HG02870 (cell line): ENCODE results near the gene ANXA3.
"Not testable (repeated sequence)": the region's sequence is repeated elsewhere in the genome, so short reads cannot be mapped to it uniquely, and the experiment has no call there.

Experiments used
- ATAC-seq: cut with Tn5 transposase; IDR thresholded peaks from one replicate; pipeline ENCODE4 v1.9.1; 2021; ENCODE audit warnings: mild to moderate bottlenecking, moderate library complexity; ENCODE audit not compliant: unreplicated experiment

The ANXA3 gene

DNA sequence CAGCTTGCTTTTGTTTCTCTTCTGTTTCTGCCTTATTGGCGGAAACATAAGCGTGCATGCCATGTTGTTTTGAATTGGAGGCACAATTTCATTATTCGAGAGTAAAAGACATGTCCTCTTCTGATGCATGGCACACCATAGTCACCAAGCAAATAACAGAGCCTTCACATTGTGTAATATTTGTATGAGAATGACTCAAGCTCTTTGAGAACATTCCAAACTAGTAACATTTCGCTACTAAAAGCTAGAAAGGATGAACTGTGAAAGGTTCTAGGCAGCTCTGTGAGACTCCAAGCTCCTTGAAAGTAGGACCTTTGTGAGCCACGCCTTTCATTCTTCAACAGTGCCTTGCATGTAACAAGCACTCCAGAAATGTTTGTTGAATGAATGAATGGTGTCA lies 9.2 kb upstream of the ANXA3 start:
- no peak for ATAC-seq

DNA sequence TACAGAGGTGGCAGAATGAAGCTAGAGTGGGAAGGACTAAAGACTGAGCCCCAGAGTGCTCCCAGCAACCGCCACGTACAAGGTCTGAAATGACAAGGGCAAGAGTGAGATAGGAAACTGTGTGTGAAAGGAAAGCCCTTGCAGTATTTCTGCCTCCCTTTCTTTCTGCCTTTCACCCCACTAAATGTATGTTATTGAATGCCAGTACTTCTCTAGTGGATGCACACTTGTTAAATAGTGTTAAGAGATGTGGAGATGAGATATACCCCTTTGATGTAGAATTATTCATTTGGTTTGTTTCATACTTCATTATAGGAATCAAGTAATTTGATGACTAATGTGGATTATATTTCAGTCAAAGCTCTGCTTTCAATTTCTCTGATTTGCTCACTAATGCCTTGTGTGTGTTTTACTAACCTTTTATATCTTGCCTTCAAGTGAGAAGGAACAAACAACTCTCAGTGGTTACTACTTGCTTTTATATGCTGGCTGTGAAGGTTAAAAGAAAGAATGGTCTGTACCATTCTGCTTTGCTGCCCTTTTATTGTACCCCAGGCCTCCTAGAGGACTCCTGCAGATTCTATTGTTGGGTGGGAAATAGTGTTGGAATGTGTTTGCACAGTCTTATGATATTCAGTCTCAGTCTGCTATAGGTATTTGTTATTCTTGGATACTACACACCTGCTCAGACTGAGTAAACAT lies 8.0 kb upstream of the ANXA3 start:
- ATAC-seq, result no peak

DNA sequence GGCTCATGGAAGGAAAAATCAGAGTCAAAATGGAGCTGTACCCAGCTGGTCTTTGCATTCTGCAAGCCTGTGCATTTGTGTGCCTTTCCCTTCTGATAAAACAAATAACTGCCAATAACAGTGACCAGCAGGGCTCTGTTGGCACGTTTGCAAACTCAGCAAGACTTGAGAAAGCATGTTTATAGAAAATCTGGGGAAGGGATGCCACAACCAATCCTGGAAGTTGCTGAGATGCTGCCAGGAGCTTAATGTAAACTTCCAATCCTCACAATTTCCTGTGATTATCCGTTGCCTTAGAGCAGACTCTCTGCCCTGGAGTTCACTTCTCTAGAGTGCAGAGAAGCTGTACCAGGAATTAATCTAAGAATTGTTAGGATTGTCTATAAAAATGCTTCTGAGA lies 6.9 kb upstream of the ANXA3 start:
- no peak for ATAC-seq

DNA sequence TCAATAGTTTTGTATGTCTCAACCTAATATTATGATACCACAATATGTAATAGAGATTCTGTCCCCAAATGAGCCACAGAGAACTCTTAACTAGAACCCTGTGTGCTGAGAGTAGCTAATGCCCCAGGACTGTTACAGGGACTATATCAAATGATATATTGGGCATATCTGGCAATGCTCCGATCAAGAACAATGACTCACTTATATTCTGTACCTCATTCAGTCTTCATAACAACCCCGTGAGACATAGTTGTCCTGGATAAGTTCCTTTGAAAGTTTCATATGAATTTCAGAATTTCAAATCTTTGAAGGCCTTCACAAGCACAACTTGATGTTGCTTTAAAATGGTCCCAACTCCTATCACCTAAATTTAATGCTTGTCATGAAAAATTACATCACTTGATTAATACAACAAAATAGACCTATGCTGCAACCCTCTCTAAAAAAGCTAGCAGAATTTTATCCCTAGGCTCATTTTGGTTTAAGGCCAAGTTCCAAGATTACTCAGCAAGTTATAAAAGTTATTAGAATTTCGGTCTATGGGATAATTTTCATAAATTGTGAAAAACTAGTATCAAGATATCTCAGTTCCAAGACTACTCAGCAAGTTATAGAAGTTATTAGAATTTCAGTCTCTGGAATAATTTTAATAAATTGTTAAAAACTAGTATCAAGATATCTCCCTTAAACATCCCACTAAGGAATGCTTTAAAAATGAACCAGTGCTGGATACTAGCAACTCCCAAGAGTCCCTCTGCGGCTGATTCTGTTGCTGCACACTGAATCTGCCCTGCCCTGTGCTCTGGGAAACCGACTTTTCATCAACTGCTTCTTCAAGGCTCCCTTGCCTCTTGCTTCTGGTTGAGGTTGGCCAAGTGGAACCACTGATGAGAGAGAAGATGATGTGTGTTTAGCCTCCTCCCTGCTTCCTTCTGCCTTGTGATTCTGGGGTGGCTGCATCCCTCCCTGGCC lies 6.0 kb upstream of the ANXA3 start:
- no peak for ATAC-seq

DNA sequence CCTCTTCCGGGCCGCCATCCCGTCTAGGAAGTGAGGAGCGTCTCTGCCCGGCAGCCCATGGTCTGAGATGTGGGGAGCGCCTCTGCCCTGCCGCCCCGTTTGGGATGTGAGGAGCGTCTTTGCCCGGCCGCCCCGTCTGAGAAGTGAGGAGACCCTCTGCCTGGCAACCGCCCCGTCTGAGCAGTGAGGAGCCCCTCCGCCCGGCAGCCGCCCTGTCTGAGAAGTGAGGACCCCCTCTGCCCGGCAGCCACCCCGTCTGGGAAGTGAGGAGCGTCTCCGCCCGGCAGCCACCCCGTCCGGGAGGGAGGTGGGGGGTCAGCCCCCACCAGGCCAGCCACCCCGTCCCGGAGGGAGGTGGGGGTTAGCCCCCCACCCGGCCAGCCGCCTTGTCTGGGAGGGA lies 3.7 kb upstream of the ANXA3 start:
- ATAC-seq, result not testable (repeated sequence)

DNA sequence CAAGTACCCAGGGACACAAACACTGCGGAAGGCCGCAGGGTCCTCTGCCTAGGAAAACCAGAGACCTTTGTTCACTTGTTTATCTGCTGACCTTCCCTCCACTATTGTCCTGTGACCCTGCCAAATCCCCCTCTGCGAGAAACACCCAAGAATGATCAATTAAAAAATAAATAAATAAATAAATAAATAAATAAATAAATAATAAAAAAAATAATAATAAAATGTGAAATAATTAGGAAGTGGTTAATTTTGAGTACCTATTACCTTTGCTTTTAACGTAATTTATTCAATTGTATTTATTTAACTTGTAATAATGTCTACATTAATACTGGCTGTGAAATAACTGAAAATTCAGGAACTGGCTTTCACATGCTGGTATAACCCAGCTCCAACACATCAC lies 2.7 kb upstream of the ANXA3 start:
- not testable (repeated sequence) for ATAC-seq

DNA sequence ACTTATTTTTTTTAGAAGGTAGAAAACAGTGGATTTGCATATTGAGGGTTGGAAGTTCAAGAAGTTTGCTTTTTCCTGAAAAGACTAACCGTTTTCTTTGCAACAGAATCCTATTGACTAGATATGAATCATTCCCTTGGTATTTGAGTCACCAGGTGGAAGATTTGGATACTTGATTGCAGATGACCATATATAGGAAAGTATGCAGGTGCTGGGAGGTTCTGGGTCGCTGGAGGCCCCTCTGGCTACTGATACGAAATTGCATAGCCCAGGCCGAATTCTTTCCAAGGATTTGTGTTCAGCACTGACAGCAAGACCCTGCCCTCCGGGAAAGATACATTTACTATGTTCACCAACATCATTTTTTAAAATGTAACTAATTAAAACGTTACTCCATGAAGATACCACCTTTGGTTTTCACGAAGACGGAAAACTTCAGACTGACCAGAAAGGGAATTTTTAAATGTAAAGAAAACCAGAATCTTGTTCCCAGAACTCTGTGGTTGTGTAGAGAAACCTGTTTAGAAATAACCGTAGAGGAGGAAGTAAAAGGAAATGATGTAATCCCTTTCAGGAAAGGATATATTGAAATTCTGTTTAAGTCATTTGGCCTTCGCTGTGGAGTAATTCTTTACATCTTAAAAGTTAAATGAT lies 946 bp downstream of the ANXA3 start:
- ATAC-seq, result no peak

DNA sequence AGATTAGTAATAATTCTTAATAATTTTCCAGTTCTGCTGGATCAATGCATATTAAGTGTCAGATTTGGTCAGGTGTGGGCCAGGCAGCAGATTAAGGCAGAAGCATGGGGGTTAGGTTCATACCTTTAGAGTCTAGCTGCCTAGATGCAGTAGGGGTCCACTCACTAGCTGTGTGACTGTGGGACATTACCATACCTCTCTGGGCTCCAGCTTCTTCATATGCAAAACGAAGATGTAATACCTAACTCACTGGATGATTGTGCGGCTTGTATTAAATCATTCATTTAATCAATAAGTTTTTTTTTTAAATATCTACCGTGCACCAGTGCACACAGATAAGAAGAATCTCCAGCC lies 1.4 kb downstream of the ANXA3 start:
- no peak for ATAC-seq

DNA sequence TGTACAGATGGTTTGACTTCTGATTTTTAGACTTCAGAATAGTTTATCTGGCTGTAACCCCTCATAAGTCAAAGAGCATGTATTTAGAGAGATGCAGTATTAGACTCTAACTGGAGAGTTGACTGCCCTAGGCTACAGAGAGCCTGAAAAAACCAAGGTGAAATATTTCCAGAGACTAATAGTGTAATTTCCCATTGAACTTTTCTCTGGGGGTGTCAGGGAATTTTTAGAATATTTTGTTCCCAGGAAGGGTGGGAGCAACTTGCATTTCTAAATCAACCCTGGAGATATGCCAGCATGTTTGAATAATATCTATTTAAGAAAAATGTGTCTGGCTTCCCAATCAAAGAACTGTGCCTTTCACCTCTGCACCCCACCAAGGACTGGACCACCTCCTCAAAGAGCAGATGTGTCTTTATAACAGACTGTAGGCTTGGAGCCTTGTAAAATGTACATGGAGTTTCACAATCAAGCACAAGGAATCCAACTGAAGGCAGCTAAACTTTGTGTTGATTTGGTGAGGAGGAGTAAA lies 2.0 kb downstream of the ANXA3 start:
- ATAC-seq, result no peak

DNA sequence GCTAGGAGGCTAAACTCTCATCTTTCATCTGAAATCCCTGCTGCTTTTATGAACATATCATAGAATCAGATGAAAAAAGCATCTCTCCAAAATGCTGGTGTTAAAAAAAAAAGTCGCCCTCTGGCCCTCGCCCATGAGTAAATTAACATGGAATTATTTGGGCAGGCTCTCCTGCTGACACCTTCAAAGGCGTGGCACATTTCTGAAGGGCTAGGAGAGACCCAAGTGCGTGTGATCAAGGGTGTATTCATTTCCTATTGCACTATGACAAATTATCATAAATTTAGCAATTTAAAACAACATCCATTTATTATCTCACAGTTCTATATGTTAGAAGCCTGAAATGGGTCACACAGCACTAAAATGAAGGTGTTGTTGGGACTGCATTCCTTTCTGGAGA lies 5.1 kb downstream of the ANXA3 start:
- no peak for ATAC-seq

DNA sequence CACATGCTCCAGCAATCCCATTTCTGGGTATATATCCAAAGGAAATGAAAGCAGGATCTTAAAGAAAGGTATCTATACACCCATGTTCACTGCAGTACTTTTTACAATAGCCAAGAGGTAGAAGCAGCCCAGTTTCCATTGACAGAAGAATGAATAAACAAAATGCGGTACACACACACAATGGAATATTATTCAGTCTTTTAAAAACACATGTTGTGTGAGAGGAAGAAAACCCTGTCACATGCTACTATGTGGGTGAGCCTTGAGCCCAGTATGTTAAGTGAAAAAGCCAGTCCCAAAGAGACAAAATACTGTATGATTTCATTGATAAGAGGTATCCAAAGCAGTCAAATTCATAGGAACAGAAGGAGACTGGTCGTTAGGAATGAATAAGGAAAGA lies 6.3 kb downstream of the ANXA3 start:
- no peak for ATAC-seq

DNA sequence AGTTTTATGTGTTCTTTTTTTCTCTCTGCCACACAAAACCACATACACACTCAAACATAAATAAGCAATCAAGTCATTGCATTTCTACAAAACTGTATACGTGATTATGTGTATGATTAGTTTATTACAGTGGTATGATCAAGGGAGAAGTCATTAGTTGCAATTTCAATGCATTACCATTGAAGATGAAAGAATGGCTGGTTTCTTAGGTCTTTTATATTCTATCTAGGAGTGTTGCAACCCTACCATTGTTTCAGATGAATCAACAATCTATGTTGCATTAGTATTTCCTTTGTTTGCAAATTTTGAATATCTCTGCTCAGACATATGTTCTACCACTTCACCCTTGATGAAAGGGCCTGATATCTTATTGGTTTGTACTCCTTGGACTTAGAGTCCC lies 6.8 kb downstream of the ANXA3 start:
- ATAC-seq, result no peak

DNA sequence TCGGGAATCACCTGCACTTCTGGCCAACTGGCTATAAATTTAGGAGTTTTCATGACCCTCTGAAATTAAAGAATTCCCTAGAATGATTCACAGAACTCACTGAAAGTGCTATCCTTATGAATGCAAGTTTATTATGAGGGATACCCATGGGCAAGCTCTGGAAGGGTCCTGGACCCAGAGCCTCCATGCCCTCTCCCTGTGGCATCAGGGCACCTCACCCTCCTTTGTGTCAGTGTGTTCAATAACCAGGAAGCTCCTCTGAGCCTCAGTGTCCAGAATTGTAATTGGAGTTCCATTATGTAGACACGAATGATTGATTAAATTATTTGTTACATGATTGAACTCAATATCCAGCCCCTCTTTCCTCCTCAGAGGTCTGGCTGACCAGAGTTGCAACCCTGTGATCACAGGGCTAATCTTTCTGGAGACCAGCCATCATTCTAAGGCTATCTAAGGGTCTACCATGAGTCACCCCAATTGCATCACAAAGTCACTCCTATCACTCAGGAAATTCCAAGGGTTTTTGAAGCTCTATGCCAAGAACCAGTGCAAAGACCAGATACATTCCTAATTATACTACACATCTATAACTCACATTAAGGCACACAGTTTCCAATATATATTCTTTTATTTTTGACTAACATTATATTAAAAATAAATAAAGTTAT lies 8.9 kb downstream of the ANXA3 start:
- ATAC-seq, result no peak

DNA sequence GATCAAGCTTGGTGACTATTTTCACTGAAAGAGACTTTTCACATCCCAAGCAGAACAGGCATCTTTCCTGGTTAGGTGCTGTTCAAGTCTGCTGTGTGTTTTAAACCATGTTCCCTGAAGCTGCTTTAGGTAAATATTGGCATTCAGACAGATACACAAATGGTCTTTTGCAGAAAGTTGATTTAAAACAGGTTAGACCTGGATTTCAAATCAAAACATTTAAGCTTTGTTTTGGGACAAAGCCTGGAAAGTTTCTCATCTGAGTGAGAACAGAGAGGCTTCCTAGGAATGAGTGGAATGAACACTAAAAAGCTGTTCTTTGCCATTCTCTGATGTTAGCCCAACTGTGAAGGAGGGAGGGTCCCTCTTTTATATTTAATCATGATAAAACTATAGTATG lies 10.1 kb downstream of the ANXA3 start:
- no peak for ATAC-seq

DNA sequence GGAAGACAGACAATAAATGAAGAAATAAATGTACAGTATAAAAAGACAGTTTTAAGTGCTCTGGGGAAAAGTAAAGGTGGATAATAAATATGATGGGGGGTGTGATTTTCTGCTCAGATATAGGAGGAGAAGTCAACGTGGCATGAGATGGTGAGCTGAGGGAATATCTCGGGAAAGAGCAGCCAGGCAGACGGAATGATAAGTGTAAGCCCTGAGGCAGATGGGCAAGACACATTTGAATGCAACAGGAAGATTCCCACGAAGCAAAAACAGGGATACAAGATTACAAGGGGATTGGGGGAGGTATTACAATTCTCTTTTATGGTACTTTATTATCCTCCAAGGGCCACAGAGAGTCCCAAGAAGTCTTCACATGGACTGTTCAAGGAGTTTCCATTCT lies 11.1 kb downstream of the ANXA3 start:
- ATAC-seq, result no peak

DNA sequence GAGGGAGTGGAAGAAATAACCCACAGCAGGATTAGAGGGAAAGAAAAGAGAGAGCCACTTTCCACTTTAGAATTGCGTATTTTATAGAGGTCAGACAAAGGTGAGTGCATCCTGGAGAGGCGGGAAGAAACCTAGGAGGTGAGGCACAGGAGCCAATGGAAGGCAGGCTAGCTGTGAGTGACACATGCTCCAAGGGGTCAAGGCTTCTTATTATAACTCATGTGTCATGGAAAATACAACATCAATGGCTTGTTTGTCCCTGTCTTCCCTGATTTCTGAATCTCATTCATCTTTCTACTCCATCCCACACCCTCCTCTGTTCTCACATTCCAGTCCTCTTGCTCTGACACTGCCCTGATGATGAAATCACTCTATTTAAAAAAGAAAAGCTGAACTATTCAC lies 14.4 kb downstream of the ANXA3 start:
- ATAC-seq, result no peak

DNA sequence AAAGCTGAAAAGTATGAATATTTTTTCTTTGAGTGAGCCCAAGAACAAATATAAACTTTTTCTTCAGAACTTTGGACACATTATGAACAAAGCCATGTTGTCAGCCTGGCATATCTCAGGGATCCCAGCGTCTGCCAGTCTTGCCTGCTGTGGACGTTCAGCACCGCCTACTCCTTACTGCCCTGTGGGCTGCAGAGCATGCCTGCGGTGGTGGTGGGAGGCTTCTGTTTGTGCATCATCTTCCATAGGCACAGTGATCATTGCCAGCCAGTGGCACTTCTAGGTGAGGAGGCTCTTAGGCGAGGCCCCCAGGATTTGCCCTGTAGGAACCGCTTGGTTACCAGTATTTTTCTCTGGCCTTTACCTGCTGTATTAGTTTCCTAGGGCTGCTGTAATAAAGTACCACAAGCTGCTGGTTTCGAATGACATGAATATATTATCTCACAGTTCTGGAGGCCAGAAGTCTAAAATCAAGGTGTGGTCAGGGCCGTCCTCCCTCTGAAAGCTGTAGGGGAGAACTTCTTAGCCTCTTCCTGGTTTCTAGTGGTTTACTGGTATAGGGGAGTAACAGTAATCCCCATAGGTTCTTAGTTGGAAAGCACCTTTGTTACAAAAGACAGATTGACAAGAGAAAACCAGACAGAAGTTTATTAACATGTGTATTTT lies 15.4 kb downstream of the ANXA3 start:
- peak; percentile 92 for ATAC-seq

DNA sequence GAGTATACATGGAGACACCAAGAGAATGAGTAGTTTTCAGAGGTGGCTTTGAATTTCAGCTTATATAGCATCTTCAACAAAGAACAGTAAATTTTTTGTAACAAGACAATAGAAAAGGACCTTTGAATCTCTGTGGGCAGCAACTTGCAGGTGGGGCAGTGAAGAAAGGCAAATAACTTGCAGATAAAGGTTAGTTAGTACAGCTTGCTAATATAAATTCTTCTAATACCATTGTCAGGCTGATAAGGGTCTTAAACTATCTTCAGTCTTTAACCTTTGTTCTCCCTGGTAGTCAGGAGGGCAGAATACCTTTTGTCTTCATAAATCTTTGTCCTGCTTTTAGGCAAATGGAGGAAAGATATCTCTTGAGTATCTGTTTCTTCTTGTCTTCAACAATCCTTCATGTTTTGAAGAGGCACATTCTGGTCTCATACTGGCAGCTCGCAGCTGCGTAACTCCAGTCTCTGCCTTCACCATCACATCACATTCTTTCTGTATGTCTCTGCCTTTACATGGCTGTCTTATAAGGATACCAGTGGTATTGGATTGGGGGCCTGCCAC lies 16.0 kb downstream of the ANXA3 start:
- no peak for ATAC-seq

DNA sequence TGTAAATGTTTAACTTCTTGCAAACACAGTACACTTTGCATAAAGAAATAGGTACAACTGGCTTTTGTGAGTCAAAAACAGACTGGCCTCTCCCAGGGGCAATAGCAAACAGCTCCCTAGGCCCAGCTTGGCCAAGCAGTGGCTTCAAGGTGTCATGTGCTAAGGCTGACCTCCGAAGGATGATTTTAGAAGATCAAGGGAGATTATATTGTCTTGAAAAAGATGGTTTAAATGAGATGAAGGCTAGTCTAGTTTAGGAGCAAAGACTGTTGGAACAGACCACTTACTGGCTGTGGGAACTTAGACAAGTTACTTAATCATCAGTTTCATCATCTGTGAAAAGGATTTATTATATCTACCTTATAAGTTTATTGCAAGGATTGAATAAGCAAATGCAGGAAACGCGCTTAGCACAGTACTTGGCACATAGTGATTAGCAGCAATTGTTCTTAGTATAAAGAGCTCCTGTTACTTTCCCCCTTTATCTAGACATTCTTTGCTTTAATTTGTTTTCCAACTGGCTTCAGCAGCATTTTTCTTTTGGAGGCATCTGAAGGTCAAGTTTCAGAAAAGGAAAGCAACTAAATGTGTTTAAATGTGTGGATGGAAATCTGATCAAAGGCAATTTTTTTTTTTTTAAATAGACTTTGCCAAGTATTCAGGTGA lies 17.2 kb downstream of the ANXA3 start:
- ATAC-seq, result no peak
